DND-41 (cell line): ENCODE measurements around the gene GTPBP6.

Experiments
- ATAC-seq: fragments of 200-7000 bp; cut with Tn5 transposase; 3 replicates; pipeline ENCODE4 v1.9.1; 2021; ENCODE audit warnings: low read depth; ENCODE audit not compliant: insufficient read depth
- DNase-seq: peaks from one replicate; pipeline ENCODE4 v3.0.0-alpha.2; 2020
- H2AFZ ChIP-seq: 2 replicates; pipeline ENCODE4 v1.6.0; 2012; ENCODE audit warnings: low read depth, low read length
- H3K27ac ChIP-seq: 2 replicates; pipeline ENCODE4 v1.5.1; 2012; ENCODE audit warnings: low read length, inconsistent platforms
- H3K27me3 ChIP-seq: fragments of 200-600 bp; sonication (generic); 2 replicates; pipeline ENCODE4 v1.6.0; 2012; ENCODE audit warnings: low read length, mild to moderate bottlenecking, inconsistent platforms; ENCODE audit not compliant: insufficient read depth, poor library complexity
- H3K36me3 ChIP-seq: 2 replicates; pipeline ENCODE4 v1.5.1; 2012; ENCODE audit warnings: low read length, inconsistent platforms; ENCODE audit not compliant: insufficient read depth
- H3K4me1 ChIP-seq: 2 replicates; pipeline ENCODE4 v1.5.1; 2012; ENCODE audit warnings: mild to moderate bottlenecking, low read length; ENCODE audit not compliant: insufficient read depth
- H3K4me2 ChIP-seq: 2 replicates; pipeline ENCODE4 v1.6.0; 2012; ENCODE audit warnings: mild to moderate bottlenecking, moderate library complexity, low read length, inconsistent platforms; ENCODE audit not compliant: insufficient read depth
- H3K4me3 ChIP-seq, 2 experiments: fragments of 200-600 bp in 1 of 2; shearing (Covaris generic) in 1 of 2; 2 replicates each; pipeline ENCODE4 v1.5.1; 2012 to 2016; ENCODE audit warnings: inconsistent platforms in 2 of 2, low read length in 2 of 2, mild to moderate bottlenecking in 2 of 2, low read depth in 1 of 2, moderate library complexity in 1 of 2
- H3K79me2 ChIP-seq: 2 replicates; pipeline ENCODE4 v1.6.0; 2012; ENCODE audit warnings: low read length, inconsistent platforms; ENCODE audit not compliant: insufficient read depth
- H3K9ac ChIP-seq: 2 replicates; pipeline ENCODE4 v1.6.0; 2012; ENCODE audit warnings: low read depth, mild to moderate bottlenecking, inconsistent platforms, low read length, moderate library complexity
- H3K9me3 ChIP-seq: 2 replicates; pipeline ENCODE4 v1.5.1; 2012; ENCODE audit warnings: low read length, moderate library complexity, mild to moderate bottlenecking, inconsistent platforms; ENCODE audit not compliant: insufficient read depth, severe bottlenecking
- H4K20me1 ChIP-seq: 2 replicates; pipeline ENCODE4 v1.6.0; 2012; ENCODE audit warnings: low read length; ENCODE audit not compliant: insufficient read depth
- CTCF ChIP-seq: IDR thresholded peaks from 2 replicates; pipeline ENCODE4 v1.5.1; 2012; ENCODE audit warnings: borderline replicate concordance, low read length, moderate library complexity, mild to moderate bottlenecking; ENCODE audit not compliant: poor library complexity, severe bottlenecking; ENCODE audit errors: extremely low read depth
- EZH2 ChIP-seq: IDR thresholded peaks from 3 replicates; pipeline ENCODE4 v1.6.1; 2012; ENCODE audit warnings: borderline replicate concordance, low read depth, mild to moderate bottlenecking, moderate library complexity, low read length, inconsistent platforms; ENCODE audit not compliant: severe bottlenecking

The GTPBP6 gene

GRCh38 chrX:361231-362145, 42.9 kb upstream of the GTPBP6 start:
- H3K27ac ChIP-seq = no peak overlapping the region
- H3K4me3 ChIP-seq = no peak overlapping the region
- H4K20me1 ChIP-seq = no peaks in the 10 kb centered on the region
- no peak for ATAC-seq
- TF ChIP-seq EZH2 (no peak), CTCF (no peak)
- H2AFZ ChIP-seq = no peak overlapping the region
- no peak overlapping the region for H3K4me2 ChIP-seq
- peaks cover 63% of the 10 kb centered on the region for H3K36me3 ChIP-seq
- H3K9me3 ChIP-seq = peaks cover 26% of the 10 kb centered on the region
- H3K9ac ChIP-seq = no peak overlapping the region
- H3K79me2 ChIP-seq = peaks cover 62% of the 10 kb centered on the region
- no peak for DNase-seq
- peaks cover 21% of the 10 kb centered on the region for H3K4me1 ChIP-seq
- H3K27me3 ChIP-seq = no peaks in the 10 kb centered on the region

GRCh38 chrX:360496-361150, 42.0 kb upstream of the GTPBP6 start:
- no peak for TF ChIP-seq EZH2
- TF ChIP-seq CTCF = no peak
- Histone ChIP-seq H3K4me3 (no peak overlapping the region), H3K9me3 (peaks cover 26% of the 10 kb centered on the region), H4K20me1 (no peaks in the 10 kb centered on the region), H2AFZ (no peak overlapping the region), H3K4me2 (no peak overlapping the region), H3K79me2 (peaks cover 70% of the 10 kb centered on the region), H3K4me1 (peaks cover 30% of the 10 kb centered on the region), H3K36me3 (peaks cover 70% of the 10 kb centered on the region), H3K27me3 (no peaks in the 10 kb centered on the region), H3K9ac (no peak overlapping the region), H3K27ac (no peak overlapping the region)
- ATAC-seq = no peak
- no peak for DNase-seq

DNA sequence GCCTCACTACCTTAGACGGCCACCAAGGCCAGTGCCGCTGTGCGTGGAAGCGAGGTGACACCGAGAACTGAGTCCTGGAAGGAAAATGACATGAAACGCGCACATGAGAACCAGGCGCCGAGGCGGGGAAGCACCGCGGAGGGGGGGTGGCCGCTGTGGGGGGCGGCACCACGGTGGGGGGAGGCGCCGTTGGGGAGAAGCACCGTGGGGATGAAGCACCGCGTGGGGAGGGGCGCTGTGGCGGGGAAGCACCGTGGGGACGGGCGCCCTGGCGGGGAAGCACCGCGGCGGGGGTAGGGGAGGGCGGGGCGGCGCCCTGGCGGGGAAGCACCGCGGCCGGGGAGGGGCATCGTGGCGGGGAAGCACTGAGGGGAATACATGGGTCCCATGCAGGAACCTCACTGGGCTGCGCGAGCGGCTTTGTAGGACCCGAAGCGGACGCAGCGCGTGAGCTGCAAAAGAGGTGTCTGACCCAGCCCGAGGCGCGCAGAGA, 40.1 kb upstream of the GTPBP6 start:
- TF ChIP-seq CTCF = no peak
- TF ChIP-seq EZH2 = no peak
- no peak overlapping the region for H2AFZ ChIP-seq
- peak overlapping the region; percentile 62 for H3K9ac ChIP-seq
- no peak for DNase-seq
- peak overlapping the region; percentile 63 for H3K4me2 ChIP-seq
- H3K4me1 ChIP-seq = peaks cover 32% of the 10 kb centered on the region
- H4K20me1 ChIP-seq = no peaks in the 10 kb centered on the region
- H3K27me3 ChIP-seq = no peaks in the 10 kb centered on the region
- H3K9me3 ChIP-seq = peaks cover 26% of the 10 kb centered on the region
- peaks cover 78% of the 10 kb centered on the region for H3K36me3 ChIP-seq
- no peak for ATAC-seq
- H3K4me3 ChIP-seq = peak overlapping the region in 1 of 2 experiments; percentile 49; a peak in 1 of 4 replicates
- H3K79me2 ChIP-seq = peaks cover 83% of the 10 kb centered on the region
- peak overlapping the region; percentile 93 for H3K27ac ChIP-seq
